ENCODE data around the gene ZFAND3.

The ZFAND3 gene

GRCh38 chr6:38174806-38175495 is 355.4 kb downstream of the ZFAND3 start:
- FAIRE-seq = no peak

GRCh38 chr6:38175786-38176185 is 356.3 kb downstream of the ZFAND3 start:
- no peak for FAIRE-seq

- FAIRE-seq = no peak
These were observed 357.5 kb downstream of the ZFAND3 start for GRCh38 chr6:38176797-38177751.

GRCh38 chr6:38177882-38178583 is 358.5 kb downstream of the ZFAND3 start:
- no peak for FAIRE-seq

GRCh38 chr6:38178584-38178886 is 359.0 kb downstream of the ZFAND3 start:
- no peak for FAIRE-seq

GRCh38 chr6:38179300-38179699 is 359.8 kb downstream of the ZFAND3 start:
- FAIRE-seq = no peak

- FAIRE-seq = no peak
These were observed 360.4 kb downstream of the ZFAND3 start for GRCh38 chr6:38179794-38180430.

- FAIRE-seq = no peak
These were observed 361.1 kb downstream of the ZFAND3 start for GRCh38 chr6:38180586-38180985.

- FAIRE-seq = no peak
These were observed 362.9 kb downstream of the ZFAND3 start for GRCh38 chr6:38182426-38182825.

GRCh38 chr6:38183856-38184584 is 364.5 kb downstream of the ZFAND3 start:
- FAIRE-seq = no peak

GRCh38 chr6:38184585-38185080 is 365.1 kb downstream of the ZFAND3 start:
- FAIRE-seq = no peak

- FAIRE-seq = no peak
These were observed 365.7 kb downstream of the ZFAND3 start for GRCh38 chr6:38185244-38185643.

GRCh38 chr6:38185752-38186151 is 366.2 kb downstream of the ZFAND3 start:
- FAIRE-seq = no peak

- no peak for FAIRE-seq
These were observed 367.8 kb downstream of the ZFAND3 start for GRCh38 chr6:38187325-38187724.

GRCh38 chr6:38187811-38188590 is 368.5 kb downstream of the ZFAND3 start:
- FAIRE-seq = no peak

GRCh38 chr6:38188677-38189335 is 369.3 kb downstream of the ZFAND3 start:
- FAIRE-seq = no peak

- FAIRE-seq = no peak
These were observed 371.9 kb downstream of the ZFAND3 start for GRCh38 chr6:38191418-38191817.

- no peak for FAIRE-seq
These were observed 372.5 kb downstream of the ZFAND3 start for GRCh38 chr6:38192011-38192410.

GRCh38 chr6:38192487-38192886 is 373.0 kb downstream of the ZFAND3 start:
- FAIRE-seq = no peak

GRCh38 chr6:38193051-38193450 is 373.5 kb downstream of the ZFAND3 start:
- FAIRE-seq = no peak

Measured in endometrium (tissue), 2 donors.